K562 (cell line): ENCODE measurements around the gene UBASH3B.

ENCODE experiments used
- CBX5 ChIP-seq: IDR thresholded peaks from 2 replicates; pipeline ENCODE4 v1.6.1; 2014; ENCODE audit warnings: low read depth, borderline replicate concordance
- EHMT2 ChIP-seq: fragments of 450-650 bp; IDR thresholded peaks from 2 replicates; pipeline ENCODE4 v1.6.1; 2018; ENCODE audit warnings: antibody characterized with exemption
- GATA2 ChIP-seq: sonication (generic); formaldehyde crosslinking; IDR thresholded peaks from 2 replicates; pipeline ENCODE4 v1.4.0; 2020; ENCODE audit warnings: mild to moderate bottlenecking, missing genetic modification reagents
- MXI1 ChIP-seq: IDR thresholded peaks from 2 replicates; pipeline ENCODE4 v1.6.1; 2011; ENCODE audit warnings: low read depth, mild to moderate bottlenecking, improper control_type of control experiment, low read length
- MYC ChIP-seq, 2 experiments: fragments of 250-450 bp in 1 of 2; sonication (Bioruptor Pico) in 1 of 2; IDR thresholded peaks; 2 replicates each; pipeline versions ENCODE4 v1.5.1 to v1.6.1; 2012 to 2021; ENCODE audit warnings: low read depth in 2 of 2, borderline replicate concordance in 1 of 2, improper control_type of control experiment in 1 of 2, low read length in 1 of 2, mild to moderate bottlenecking in 1 of 2, moderate library complexity in 1 of 2
- NCOA2 ChIP-seq, 2 experiments: fragments of 450-650 bp; IDR thresholded peaks; 2 replicates each; pipeline ENCODE4 v1.6.1; 2018; ENCODE audit warnings: mild to moderate bottlenecking in 2 of 2, moderate library complexity in 1 of 2; ENCODE audit not compliant: partially characterized antibody in 2 of 2
- PRMT5 ChIP-seq: sonication (generic); formaldehyde crosslinking; IDR thresholded peaks from 2 replicates; pipeline ENCODE4 v1.5.0; 2020; ENCODE audit warnings: missing genetic modification reagents
- TF ChIP-seq, protein P1 (sequence below), 3 experiments: IDR thresholded peaks in 2 of 3; conservative IDR thresholded peaks in 1 of 3; 2 replicates each; pipeline ENCODE4 v1.5.1; 2011 to 2012; ENCODE audit warnings: low read length in 3 of 3, mild to moderate bottlenecking in 3 of 3, control low read depth in 2 of 3, improper control_type of control experiment in 1 of 3, inconsistent platforms in 1 of 3, low read depth in 1 of 3, mixed read lengths in 1 of 3, moderate library complexity in 1 of 3; ENCODE audit not compliant: insufficient read depth in 2 of 3
- TF ChIP-seq, protein P2 (sequence below), 2 experiments: fragments of 450-650 bp in 1 of 2; IDR thresholded peaks; 2 replicates each; pipeline ENCODE4 v1.6.1; 2011 to 2017; ENCODE audit warnings: low read depth in 2 of 2, antibody characterized with exemption in 1 of 2, borderline replicate concordance in 1 of 2, low read length in 1 of 2, mild to moderate bottlenecking in 1 of 2, mixed read lengths in 1 of 2; ENCODE audit not compliant: control insufficient read depth in 1 of 2
- TF ChIP-seq, protein P3 (sequence below): fragments of 450-650 bp; formaldehyde crosslinking; IDR thresholded peaks from 2 replicates; pipeline ENCODE4 v1.4.0; 2020; ENCODE audit warnings: mild to moderate bottlenecking
- TF ChIP-seq, protein P4 (sequence below): fragments of 250-450 bp; sonication (Bioruptor Pico); IDR thresholded peaks from 2 replicates; pipeline ENCODE4 v1.5.1; 2021; ENCODE audit warnings: mild to moderate bottlenecking

DNA sequence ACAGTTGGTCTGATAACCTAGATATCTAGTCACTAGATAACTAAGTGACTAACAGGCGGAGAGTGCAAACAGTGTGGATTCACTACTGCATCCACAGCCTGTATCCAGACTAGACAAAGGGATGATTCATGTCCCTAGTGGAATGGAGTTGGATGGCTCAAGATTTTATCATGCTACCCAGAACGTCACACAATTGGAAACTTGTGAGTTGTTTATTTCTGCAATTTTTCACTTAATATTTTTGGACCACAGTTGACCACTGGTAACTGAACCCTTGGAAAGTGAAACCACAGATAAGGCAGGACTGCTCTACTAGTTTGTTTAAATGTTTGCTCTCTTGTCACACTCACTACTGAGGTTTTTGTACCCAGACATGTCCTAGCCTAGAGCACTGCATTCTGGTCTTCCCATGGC lies 76.0 kb downstream of the UBASH3B start:
- TF ChIP-seq NCOA2 (IDR thresholded peaks at IDR 0.05; ENCODE audit: partially characterized antibody in 2 of 2): no peak
- no peak for TF ChIP-seq MXI1
- TF ChIP-seq EHMT2: no peak
- TF ChIP-seq MYC (IDR thresholded peaks at IDR 0.05; ENCODE audit: low read depth, low read length): no peak
- TF ChIP-seq MYC (CRISPR knock-in tag; IDR thresholded peaks at IDR 0.05; ENCODE audit: borderline replicate concordance, low read depth): no peak
- TF ChIP-seq, protein P1, sequence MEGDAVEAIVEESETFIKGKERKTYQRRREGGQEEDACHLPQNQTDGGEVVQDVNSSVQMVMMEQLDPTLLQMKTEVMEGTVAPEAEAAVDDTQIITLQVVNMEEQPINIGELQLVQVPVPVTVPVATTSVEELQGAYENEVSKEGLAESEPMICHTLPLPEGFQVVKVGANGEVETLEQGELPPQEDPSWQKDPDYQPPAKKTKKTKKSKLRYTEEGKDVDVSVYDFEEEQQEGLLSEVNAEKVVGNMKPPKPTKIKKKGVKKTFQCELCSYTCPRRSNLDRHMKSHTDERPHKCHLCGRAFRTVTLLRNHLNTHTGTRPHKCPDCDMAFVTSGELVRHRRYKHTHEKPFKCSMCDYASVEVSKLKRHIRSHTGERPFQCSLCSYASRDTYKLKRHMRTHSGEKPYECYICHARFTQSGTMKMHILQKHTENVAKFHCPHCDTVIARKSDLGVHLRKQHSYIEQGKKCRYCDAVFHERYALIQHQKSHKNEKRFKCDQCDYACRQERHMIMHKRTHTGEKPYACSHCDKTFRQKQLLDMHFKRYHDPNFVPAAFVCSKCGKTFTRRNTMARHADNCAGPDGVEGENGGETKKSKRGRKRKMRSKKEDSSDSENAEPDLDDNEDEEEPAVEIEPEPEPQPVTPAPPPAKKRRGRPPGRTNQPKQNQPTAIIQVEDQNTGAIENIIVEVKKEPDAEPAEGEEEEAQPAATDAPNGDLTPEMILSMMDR (IDR thresholded peaks at IDR 0.05 in 2 of 3, conservative IDR thresholded peaks at IDR 0.05 in 1 of 3; ENCODE audit: insufficient read depth in 2 of 3, low read depth in 1 of 3, low read length in 3 of 3): no peak
- TF ChIP-seq, protein P2, sequence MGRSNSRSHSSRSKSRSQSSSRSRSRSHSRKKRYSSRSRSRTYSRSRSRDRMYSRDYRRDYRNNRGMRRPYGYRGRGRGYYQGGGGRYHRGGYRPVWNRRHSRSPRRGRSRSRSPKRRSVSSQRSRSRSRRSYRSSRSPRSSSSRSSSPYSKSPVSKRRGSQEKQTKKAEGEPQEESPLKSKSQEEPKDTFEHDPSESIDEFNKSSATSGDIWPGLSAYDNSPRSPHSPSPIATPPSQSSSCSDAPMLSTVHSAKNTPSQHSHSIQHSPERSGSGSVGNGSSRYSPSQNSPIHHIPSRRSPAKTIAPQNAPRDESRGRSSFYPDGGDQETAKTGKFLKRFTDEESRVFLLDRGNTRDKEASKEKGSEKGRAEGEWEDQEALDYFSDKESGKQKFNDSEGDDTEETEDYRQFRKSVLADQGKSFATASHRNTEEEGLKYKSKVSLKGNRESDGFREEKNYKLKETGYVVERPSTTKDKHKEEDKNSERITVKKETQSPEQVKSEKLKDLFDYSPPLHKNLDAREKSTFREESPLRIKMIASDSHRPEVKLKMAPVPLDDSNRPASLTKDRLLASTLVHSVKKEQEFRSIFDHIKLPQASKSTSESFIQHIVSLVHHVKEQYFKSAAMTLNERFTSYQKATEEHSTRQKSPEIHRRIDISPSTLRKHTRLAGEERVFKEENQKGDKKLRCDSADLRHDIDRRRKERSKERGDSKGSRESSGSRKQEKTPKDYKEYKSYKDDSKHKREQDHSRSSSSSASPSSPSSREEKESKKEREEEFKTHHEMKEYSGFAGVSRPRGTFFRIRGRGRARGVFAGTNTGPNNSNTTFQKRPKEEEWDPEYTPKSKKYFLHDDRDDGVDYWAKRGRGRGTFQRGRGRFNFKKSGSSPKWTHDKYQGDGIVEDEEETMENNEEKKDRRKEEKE (IDR thresholded peaks at IDR 0.05; ENCODE audit: borderline replicate concordance in 1 of 2, control insufficient read depth in 1 of 2, low read depth in 2 of 2, low read length in 1 of 2): no peak
- no peak for TF ChIP-seq GATA2 (CRISPR knock-in tag)
- TF ChIP-seq PRMT5 (CRISPR knock-in tag): no peak
- TF ChIP-seq, protein P3, sequence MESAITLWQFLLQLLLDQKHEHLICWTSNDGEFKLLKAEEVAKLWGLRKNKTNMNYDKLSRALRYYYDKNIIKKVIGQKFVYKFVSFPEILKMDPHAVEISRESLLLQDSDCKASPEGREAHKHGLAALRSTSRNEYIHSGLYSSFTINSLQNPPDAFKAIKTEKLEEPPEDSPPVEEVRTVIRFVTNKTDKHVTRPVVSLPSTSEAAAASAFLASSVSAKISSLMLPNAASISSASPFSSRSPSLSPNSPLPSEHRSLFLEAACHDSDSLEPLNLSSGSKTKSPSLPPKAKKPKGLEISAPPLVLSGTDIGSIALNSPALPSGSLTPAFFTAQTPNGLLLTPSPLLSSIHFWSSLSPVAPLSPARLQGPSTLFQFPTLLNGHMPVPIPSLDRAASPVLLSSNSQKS (CRISPR knock-in tag): no peak
- no peak for TF ChIP-seq CBX5
- TF ChIP-seq, protein P4, sequence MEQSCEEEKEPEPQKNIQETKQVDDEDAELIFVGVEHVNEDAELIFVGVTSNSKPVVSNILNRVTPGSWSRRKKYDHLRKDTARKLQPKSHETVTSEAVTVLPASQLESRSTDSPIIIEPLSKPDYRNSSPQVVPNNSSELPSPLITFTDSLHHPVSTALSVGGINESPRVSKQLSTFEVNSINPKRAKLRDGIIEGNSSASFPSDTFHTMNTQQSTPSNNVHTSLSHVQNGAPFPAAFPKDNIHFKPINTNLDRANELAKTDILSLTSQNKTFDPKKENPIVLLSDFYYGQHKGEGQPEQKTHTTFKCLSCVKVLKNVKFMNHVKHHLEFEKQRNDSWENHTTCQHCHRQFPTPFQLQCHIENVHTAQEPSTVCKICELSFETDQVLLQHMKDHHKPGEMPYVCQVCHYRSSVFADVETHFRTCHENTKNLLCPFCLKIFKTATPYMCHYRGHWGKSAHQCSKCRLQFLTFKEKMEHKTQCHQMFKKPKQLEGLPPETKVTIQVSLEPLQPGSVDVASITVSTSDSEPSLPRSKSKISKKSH (CRISPR knock-in tag): no peak
